Myocyte (in vitro differentiated cells): ENCODE results near the gene CBLB. TPM values are rescaled to one million over a fixed set of nuclear protein-coding genes. Genes with fewer than 3 reads are reported as not detected.
A peak's percentile ranks its signal among the peaks of the same experiment; 100 is the strongest.

Experiments
- DNase-seq: peaks from one replicate; pipeline ENCODE4 v3.0.0-alpha.2; 2012; ENCODE audit warnings: low read depth
- total RNA-seq: library from RNA; depleted of rRNA; stranded (reverse); fragments of >200 nt; gene quantifications from 2 replicates; pipeline ENCODE4 v1.2.3, GENCODE V29; 2014

The CBLB gene
- total RNA-seq, 1 donor from 2014 or later: 54.6 TPM

- peak; percentile 16 for DNase-seq
Measured at GRCh38 chr3:105791131-105791530, 77.7 kb downstream of the CBLB start.

- DNase-seq: no peak
Measured at GRCh38 chr3:105790534-105790933, 78.3 kb downstream of the CBLB start.

GRCh38 chr3:105788593-105788992, 80.2 kb downstream of the CBLB start:
- no peak for DNase-seq

GRCh38 chr3:105787453-105787852, 81.4 kb downstream of the CBLB start:
- DNase-seq: no peak

- DNase-seq: no peak
Measured at GRCh38 chr3:105786990-105787389, 81.8 kb downstream of the CBLB start.

GRCh38 chr3:105786241-105786640, 82.6 kb downstream of the CBLB start:
- no peak for DNase-seq

- DNase-seq: no peak
Measured at GRCh38 chr3:105785803-105786202, 83.0 kb downstream of the CBLB start.

- no peak for DNase-seq
Measured at GRCh38 chr3:105783631-105784030, 85.2 kb downstream of the CBLB start.

- DNase-seq: no peak
Measured at GRCh38 chr3:105781871-105782270, 86.9 kb downstream of the CBLB start.

GRCh38 chr3:105780107-105780506, 88.7 kb downstream of the CBLB start:
- DNase-seq: no peak

GRCh38 chr3:105775368-105775767, 93.4 kb downstream of the CBLB start:
- DNase-seq: no peak

- DNase-seq: no peak
Measured at GRCh38 chr3:105774444-105775180, 94.2 kb downstream of the CBLB start.

GRCh38 chr3:105773291-105773690, 95.5 kb downstream of the CBLB start:
- DNase-seq: no peak

GRCh38 chr3:105772635-105773034, 96.2 kb downstream of the CBLB start:
- DNase-seq: no peak

GRCh38 chr3:105771392-105771791, 97.4 kb downstream of the CBLB start:
- DNase-seq: no peak

GRCh38 chr3:105770410-105770809, 98.4 kb downstream of the CBLB start:
- DNase-seq: no peak

- no peak for DNase-seq
Measured at GRCh38 chr3:105767776-105768175, 101.0 kb downstream of the CBLB start.

- DNase-seq: no peak
Measured at GRCh38 chr3:105767216-105767615, 101.6 kb downstream of the CBLB start.

- DNase-seq: no peak
Measured at GRCh38 chr3:105765308-105765639, 103.5 kb downstream of the CBLB start.

- DNase-seq: no peak
Measured at GRCh38 chr3:105764378-105765307, 104.2 kb downstream of the CBLB start.

- DNase-seq: no peak
Measured at GRCh38 chr3:105763659-105764036, 105.2 kb downstream of the CBLB start.
